Ishikawa (cell line): ENCODE measurements around the gene ACLY.

ENCODE experiments used
- CEBPB ChIP-seq: IDR thresholded peaks from 2 replicates; pipeline ENCODE4 v1.6.1; 2012
- CREB1 ChIP-seq: IDR thresholded peaks from 2 replicates; pipeline ENCODE4 v1.6.1; 2012; ENCODE audit warnings: low read depth
- EGR1 ChIP-seq: IDR thresholded peaks from 2 replicates; pipeline ENCODE4 v1.6.1; 2012
- EP300 ChIP-seq: IDR thresholded peaks from 2 replicates; pipeline ENCODE4 v1.6.1; 2012; ENCODE audit warnings: borderline replicate concordance
- FOXM1 ChIP-seq: IDR thresholded peaks from 2 replicates; pipeline ENCODE4 v1.6.1; 2012; ENCODE audit warnings: low read depth, borderline replicate concordance
- NFIC ChIP-seq: IDR thresholded peaks from 2 replicates; pipeline ENCODE4 v1.6.1; 2012
- RAD21 ChIP-seq: IDR thresholded peaks from 2 replicates; pipeline ENCODE4 v1.6.1; 2012; ENCODE audit warnings: low read depth
- TAF1 ChIP-seq: IDR thresholded peaks from 2 replicates; pipeline ENCODE4 v1.6.1; 2012; ENCODE audit warnings: low read depth, mild to moderate bottlenecking
- TCF12 ChIP-seq: IDR thresholded peaks from 2 replicates; pipeline ENCODE4 v1.6.1; 2012; ENCODE audit warnings: low read depth
- TEAD4 ChIP-seq: IDR thresholded peaks from 2 replicates; pipeline ENCODE4 v1.6.1; 2012
- YY1 ChIP-seq: IDR thresholded peaks from 2 replicates; pipeline ENCODE4 v1.6.1; 2012; ENCODE audit warnings: low read depth
- ZBTB7A ChIP-seq: IDR thresholded peaks from 2 replicates; pipeline ENCODE4 v1.6.1; 2012; ENCODE audit warnings: low read depth
- TF ChIP-seq, protein P1 (sequence below): IDR thresholded peaks from 2 replicates; pipeline ENCODE4 v1.6.1; 2012
- TF ChIP-seq, protein P2 (sequence below): IDR thresholded peaks from 2 replicates; pipeline ENCODE4 v1.6.1; 2012; ENCODE audit warnings: low read depth, mild to moderate bottlenecking
- TF ChIP-seq, protein P3 (sequence below): IDR thresholded peaks from 2 replicates; pipeline ENCODE4 v1.6.1; 2012

ACLY gene

DNA sequence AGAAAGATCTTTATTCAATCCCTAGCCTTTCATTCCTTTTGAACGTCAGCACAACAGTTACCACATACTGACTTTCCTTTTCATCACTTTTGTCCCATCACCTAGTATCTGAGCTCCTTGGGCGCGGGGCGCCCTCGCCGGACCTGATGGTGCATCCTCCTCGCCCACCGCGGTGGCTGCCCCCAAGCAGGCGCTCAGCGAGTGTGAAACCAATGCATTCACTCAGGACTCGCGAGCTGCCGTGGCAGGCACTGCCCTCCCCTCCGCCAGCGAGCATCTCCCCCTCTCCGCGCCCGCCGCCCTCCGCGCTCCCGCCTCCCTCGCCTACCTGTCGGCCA lies 54.3 kb downstream of the ACLY start:
- TF ChIP-seq EP300, result no peak

DNA sequence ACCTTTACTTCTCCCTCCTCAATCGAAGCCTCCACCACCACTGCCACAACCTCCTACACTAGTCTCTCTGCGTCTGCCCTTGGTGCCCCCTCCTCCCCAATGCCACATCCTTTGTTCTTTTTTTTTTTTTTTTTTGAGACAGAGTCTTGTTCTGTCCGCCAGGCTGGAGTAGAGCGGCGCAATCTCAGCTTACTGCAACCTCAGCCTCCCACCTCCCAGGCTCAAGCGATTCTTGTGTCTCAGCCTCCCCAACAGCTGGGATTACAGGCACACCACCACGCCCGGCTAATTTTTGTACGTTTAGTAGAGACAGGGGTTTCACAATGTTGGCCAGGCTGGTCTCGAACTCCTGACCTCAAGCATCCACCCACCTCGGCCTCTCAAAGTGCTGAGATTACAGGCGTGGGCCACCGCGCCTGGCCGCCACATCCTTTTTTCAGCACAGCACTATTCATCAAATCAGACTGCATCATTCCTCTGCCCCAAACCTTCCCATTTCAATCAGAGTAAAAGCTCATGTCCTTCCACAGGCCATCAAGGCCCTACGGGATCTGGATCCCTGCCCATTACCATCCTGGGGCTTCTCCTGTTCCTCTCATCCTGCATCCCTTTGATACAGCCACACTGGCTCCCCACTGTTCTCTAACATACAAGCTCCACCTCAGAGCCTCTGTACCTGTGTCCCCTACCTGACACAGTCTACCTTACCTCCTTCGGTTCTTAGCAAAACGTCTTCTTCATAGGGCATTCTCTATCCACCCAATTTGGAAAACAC lies 55.5 kb downstream of the ACLY start:
- TF ChIP-seq FOXM1 (no peak), YY1 (no peak), TAF1 (no peak), ZBTB7A (no peak), EP300 (no peak), TEAD4 (no peak), RAD21 (no peak), CREB1 (no peak), NFIC (no peak), CEBPB (no peak), TCF12 (no peak), EGR1 (no peak)
- TF ChIP-seq, protein P1, sequence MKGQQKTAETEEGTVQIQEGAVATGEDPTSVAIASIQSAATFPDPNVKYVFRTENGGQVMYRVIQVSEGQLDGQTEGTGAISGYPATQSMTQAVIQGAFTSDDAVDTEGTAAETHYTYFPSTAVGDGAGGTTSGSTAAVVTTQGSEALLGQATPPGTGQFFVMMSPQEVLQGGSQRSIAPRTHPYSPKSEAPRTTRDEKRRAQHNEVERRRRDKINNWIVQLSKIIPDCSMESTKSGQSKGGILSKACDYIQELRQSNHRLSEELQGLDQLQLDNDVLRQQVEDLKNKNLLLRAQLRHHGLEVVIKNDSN, result no peak
- TF ChIP-seq, protein P2, sequence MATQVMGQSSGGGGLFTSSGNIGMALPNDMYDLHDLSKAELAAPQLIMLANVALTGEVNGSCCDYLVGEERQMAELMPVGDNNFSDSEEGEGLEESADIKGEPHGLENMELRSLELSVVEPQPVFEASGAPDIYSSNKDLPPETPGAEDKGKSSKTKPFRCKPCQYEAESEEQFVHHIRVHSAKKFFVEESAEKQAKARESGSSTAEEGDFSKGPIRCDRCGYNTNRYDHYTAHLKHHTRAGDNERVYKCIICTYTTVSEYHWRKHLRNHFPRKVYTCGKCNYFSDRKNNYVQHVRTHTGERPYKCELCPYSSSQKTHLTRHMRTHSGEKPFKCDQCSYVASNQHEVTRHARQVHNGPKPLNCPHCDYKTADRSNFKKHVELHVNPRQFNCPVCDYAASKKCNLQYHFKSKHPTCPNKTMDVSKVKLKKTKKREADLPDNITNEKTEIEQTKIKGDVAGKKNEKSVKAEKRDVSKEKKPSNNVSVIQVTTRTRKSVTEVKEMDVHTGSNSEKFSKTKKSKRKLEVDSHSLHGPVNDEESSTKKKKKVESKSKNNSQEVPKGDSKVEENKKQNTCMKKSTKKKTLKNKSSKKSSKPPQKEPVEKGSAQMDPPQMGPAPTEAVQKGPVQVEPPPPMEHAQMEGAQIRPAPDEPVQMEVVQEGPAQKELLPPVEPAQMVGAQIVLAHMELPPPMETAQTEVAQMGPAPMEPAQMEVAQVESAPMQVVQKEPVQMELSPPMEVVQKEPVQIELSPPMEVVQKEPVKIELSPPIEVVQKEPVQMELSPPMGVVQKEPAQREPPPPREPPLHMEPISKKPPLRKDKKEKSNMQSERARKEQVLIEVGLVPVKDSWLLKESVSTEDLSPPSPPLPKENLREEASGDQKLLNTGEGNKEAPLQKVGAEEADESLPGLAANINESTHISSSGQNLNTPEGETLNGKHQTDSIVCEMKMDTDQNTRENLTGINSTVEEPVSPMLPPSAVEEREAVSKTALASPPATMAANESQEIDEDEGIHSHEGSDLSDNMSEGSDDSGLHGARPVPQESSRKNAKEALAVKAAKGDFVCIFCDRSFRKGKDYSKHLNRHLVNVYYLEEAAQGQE, result no peak
- TF ChIP-seq, protein P3, sequence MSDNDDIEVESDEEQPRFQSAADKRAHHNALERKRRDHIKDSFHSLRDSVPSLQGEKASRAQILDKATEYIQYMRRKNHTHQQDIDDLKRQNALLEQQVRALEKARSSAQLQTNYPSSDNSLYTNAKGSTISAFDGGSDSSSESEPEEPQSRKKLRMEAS, result no peak

DNA sequence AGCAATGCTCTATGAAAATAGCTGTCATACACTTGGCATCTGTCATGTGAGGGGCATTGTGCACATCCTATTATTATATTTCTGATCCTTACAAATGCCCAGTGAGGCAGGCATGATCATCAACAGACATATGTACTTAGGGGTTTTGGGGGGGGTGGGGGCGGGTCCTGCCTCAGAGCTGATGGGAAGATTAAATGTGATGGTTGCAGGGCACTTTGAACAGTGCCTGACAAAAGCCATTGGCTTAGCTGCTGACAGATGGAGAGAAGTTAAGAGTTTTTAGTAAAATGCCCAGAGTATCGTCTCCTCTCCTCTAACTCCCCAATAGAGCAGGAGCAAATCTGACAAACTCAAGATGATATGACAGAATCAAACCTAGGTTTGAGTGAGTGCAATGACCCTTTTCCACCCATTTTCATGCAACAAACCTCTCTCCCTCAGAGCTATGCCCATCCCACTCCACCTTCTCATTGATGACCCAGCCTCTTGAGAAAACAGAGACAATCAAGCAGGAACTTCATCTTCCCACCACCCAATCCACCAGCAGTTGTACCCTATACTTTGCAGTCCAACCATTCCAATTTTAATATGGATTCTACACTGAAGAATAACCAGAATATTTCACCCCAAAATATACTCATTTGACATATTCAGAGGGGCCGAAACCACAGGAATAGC lies 58.4 kb downstream of the ACLY start:
- TF ChIP-seq FOXM1 (no peak), ZBTB7A (no peak), EP300 (no peak), RAD21 (no peak), CREB1 (no peak), NFIC (no peak), TAF1 (no peak), CEBPB (no peak)
- TF ChIP-seq, protein P1, result no peak

DNA sequence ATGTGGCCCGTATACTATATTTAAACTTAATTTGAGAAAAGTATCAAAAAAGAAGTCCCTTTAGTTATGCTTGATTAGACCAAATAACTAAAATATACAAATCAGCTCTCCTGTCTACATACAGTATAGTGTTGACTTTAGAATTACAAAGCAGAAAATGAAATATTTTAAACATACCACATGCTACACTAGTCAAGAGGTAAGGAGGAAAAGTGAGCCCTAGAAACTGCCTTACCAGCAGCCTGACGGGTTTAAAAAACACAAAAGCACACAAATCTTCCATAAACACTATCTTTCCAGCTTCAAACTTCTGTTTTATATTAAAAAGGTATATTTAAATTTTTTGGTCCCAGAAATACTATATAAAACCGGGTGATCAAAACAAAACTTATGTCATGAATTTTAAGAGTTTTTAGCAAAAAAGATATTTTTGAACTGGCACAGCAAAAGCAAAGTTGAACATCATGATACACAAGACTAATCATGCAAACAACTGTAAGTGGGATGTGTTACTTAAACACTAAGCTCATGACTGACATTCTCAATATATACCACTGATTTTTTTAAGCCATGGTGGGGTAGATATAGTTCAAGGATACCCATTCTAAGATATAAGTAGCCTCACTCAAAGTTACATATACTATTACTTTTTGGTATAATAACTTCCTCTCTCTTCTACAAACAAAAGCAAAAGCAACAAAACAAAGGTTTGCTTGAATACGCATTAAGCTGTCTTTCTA lies 69.3 kb downstream of the ACLY start:
- TF ChIP-seq ZBTB7A (no peak), FOXM1 (no peak), TCF12 (no peak), CEBPB (no peak), EGR1 (no peak), TEAD4 (no peak), YY1 (no peak), RAD21 (no peak), TAF1 (no peak), CREB1 (no peak), EP300 (no peak), NFIC (no peak)
- TF ChIP-seq, protein P1, result no peak
- TF ChIP-seq, protein P2, result no peak
- TF ChIP-seq, protein P3, result no peak

DNA sequence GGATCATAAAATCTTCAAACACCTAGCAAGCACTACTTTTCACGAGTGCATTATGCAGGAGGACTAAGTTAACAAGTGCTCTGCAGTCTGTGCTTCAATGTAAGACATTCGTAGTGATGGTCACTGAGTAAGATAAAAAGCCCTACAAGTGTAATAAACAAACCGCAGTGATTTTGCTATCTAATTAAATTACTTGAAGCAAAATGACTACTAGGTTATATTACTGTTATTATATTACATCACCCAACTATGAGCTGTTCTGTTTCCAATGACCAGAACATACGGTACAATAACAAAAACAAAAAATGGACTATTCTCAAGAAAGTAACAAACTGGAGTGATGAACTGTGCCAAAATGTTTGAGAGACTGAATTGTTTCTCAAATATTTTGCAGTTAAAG lies 70.0 kb downstream of the ACLY start:
- TF ChIP-seq EGR1 (no peak), YY1 (no peak)
